ENCODE data around the gene PDE1C.

The PDE1C gene

DNA sequence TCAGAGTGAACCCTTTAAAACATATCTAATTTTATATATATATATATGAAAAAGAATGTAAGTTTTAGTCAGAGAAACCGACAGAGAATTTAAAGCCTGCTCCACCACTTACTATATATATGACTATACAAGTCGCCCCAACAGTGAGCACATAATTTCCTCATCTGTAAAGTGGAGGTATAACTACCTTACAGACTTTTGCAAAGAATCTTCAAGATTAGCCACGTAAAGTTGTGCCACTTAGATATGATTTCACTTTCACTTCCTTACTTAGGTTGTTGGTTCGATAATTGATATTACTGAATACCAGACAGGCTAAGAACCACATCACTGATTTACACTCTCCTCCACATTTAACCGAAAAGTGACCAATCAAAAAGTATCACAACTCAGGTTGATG is 94.7 kb downstream of the PDE1C start:
- Histone ChIP-seq H3K9ac (ENCODE audit: low read depth, low read length) (no peak overlapping the region), H3K36me3 (ENCODE audit: insufficient read depth, low read length) (no peaks in the 10 kb centered on the region), H3K4me1 (ENCODE audit: insufficient read depth, low read length) (no peaks in the 10 kb centered on the region), H3K9me3 (ENCODE audit: control insufficient read depth, insufficient read depth, low read length) (peaks cover 5% of the 10 kb centered on the region; the same call in 1 of the 2 replicates)

DNA sequence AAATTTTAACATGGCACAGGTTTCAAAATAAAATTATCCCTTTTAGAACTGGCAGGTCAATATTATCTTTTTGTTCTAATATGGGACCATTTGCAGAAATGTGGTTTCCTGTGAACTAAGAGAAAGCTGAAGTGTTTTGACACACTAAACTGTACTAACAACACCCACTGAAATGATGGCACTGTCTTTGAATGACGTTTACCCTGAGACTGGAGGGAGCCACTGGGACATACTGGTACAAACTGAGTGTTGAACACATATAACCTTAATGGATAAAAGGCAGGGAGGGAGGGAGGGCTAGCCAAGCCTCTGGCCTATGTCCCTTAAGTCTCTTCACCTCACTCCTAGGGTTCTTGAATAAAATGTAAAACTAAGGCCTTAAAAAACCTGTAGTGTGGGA is 95.9 kb downstream of the PDE1C start:
- Histone ChIP-seq H3K4me1 (ENCODE audit: insufficient read depth, low read length) (no peaks in the 10 kb centered on the region), H3K9me3 (ENCODE audit: control insufficient read depth, insufficient read depth, low read length) (peaks cover 5% of the 10 kb centered on the region; the same call in 1 of the 2 replicates), H3K36me3 (ENCODE audit: insufficient read depth, low read length) (no peaks in the 10 kb centered on the region), H3K9ac (ENCODE audit: low read depth, low read length) (no peak overlapping the region)

DNA sequence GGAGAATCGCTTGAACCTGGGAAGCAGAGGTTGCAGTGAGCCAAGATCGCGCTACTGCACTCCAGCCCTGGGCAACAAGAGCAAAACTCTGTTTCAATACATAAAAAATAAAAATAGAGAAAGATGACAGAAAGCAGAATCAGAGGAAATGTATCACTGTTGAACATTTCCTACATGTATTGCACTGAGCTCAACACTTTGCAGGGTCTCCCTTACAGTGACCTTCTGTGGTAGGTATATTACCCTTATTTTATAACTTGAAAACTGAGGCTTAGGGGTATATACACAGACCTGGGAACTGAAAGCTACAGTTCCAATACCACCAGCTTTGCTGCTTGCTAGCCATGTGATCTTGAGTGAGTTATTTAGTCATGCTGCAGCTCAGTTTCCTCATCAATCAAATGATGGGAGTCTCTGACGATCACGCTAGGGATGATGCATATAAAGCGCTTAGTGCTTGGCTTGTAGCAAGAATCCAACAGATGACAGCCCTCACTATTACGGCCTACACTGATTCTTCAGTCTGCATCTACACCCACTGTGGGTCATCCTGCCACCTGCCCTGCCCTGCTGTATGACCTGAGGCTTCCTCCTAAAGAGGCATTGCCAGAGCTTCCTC is 99.0 kb downstream of the PDE1C start:
- Histone ChIP-seq H3K9me3 (ENCODE audit: control insufficient read depth, insufficient read depth, low read length) (no peaks in the 10 kb centered on the region), H3K4me1 (ENCODE audit: insufficient read depth, low read length) (no peaks in the 10 kb centered on the region), H3K9ac (ENCODE audit: low read depth, low read length) (no peak overlapping the region), H3K36me3 (ENCODE audit: insufficient read depth, low read length) (no peaks in the 10 kb centered on the region)

DNA sequence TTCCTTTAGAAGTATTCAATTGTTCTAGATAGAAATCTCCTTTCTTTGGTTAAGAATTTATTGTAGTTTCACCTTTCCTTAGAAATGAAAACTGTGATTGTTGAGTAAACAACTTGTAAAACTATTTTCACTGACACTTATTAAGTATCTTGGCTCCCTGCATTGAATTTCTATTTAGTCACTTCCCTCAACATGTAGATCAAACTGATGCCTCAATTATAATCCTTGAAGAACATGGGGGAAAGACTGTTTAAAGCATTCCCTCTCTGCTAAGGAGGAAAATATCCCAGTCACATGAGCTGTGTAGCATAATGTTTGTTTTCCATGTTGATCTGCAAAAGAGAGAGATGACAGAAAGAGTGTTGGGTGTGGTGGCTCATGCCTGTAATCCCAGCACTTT is 99.7 kb downstream of the PDE1C start:
- Histone ChIP-seq H3K4me1 (ENCODE audit: insufficient read depth, low read length) (no peaks in the 10 kb centered on the region), H3K9ac (ENCODE audit: low read depth, low read length) (no peak overlapping the region), H3K36me3 (ENCODE audit: insufficient read depth, low read length) (no peaks in the 10 kb centered on the region), H3K9me3 (ENCODE audit: control insufficient read depth, insufficient read depth, low read length) (no peaks in the 10 kb centered on the region)

DNA sequence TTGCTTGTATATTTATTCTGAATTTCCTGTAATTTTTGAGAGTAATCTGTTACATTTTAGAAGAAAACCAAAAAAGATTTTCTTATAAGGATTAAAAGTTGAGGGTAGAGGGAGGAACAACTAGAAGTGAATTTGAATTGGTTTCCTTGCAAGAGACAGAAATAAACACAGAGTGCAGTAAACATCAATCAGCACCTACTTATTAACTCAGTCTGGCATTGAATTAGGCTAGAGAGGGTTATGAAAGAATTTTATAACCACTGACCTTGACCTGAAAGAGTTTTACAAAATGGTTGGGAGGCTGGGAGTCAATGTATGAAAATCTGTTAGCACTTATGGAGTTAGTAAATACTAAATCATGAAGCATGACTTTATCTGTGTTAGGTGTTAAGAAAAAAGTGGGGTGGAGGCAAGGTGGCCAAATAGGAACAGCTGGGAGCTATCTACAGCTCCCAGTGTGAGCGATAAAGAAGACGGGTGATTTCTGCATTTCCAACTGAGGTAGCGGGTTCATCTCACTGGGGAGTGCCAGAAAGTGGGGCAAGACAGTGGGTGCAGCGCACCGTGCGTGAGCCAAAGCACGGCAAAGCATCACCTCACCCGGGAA is 106.5 kb downstream of the PDE1C start:
- no peaks in the 10 kb centered on the region for H3K9me3 ChIP-seq (ENCODE audit: control insufficient read depth, insufficient read depth, low read length)
- H3K4me1 ChIP-seq (ENCODE audit: insufficient read depth, low read length) = no peaks in the 10 kb centered on the region
- no peak overlapping the region for H3K9ac ChIP-seq (ENCODE audit: low read depth, low read length)
- no peaks in the 10 kb centered on the region for H3K36me3 ChIP-seq (ENCODE audit: insufficient read depth, low read length)

DNA sequence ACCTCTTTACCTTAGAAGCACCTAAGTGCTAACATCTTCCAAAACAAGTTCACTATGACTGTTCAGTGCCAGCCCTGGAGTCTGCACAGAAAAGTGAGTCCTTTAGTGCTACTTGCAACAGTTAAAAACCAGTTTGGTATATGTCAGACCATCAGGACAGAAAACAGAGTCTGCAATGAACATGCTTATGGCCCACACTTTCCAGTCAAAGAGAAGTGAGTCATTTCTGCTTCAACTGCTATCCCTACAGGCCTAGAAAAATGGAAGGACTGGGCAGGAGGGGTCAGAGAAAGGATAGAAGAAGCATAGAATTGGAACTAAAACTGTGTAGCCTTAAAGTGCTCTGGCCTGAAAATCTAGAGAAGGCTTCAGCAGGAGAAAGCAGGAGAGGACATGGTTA is 108.0 kb downstream of the PDE1C start:
- Histone ChIP-seq H3K9ac (ENCODE audit: low read depth, low read length) (no peak overlapping the region), H3K9me3 (ENCODE audit: control insufficient read depth, insufficient read depth, low read length) (no peaks in the 10 kb centered on the region), H3K36me3 (ENCODE audit: insufficient read depth, low read length) (no peaks in the 10 kb centered on the region), H3K4me1 (ENCODE audit: insufficient read depth, low read length) (peaks cover 5% of the 10 kb centered on the region; the same call in 1 of the 2 replicates)

DNA sequence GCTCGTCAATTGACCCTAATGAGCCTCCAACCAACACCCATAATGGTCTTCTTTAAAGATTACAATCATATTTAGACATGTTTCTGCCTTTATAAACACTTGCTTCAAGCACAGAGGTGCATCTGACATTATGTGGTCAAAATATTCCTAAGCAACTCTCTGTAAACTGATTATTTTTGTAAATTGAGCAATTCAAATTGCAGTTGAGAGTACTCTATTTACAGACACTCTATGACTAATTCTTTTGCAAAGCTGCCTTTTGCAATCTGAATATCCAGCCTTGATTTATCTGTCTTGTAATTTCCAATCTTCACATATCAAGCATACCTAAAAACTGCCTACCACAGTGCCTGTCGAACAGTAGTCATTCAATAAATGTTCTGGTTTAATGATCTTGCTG is 112.0 kb downstream of the PDE1C start:
- Histone ChIP-seq H3K4me1 (ENCODE audit: insufficient read depth, low read length) (peaks cover 7% of the 10 kb centered on the region; the same call in 1 of the 2 replicates), H3K9ac (ENCODE audit: low read depth, low read length) (no peak overlapping the region), H3K9me3 (ENCODE audit: control insufficient read depth, insufficient read depth, low read length) (no peaks in the 10 kb centered on the region)

DNA sequence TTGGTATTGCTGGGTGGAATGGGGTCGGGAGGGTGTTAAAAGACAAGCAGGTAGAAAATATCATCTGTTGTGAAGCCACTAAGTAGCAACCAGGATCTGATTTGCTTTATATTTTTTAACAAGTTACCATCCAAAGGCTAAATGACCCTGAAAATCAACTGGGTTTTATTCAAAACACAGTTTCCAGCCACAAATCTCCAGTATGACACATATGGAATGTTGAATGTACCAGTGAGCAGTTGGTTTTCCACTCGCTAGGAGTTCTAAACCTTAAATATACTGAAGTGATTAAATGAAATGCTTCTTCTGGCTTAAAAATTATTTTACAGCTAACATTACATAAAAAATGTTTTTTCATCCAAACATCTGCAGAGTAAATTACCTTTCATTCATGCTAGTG is 112.5 kb downstream of the PDE1C start:
- Histone ChIP-seq H3K9me3 (ENCODE audit: control insufficient read depth, insufficient read depth, low read length) (no peaks in the 10 kb centered on the region), H3K36me3 (ENCODE audit: insufficient read depth, low read length) (no peaks in the 10 kb centered on the region), H3K4me1 (ENCODE audit: insufficient read depth, low read length) (peaks cover 7% of the 10 kb centered on the region; the same call in 1 of the 2 replicates), H3K9ac (ENCODE audit: low read depth, low read length) (no peak overlapping the region)

More for the DNA sequence above, 112.0 kb downstream of the PDE1C start:
- no peaks in the 10 kb centered on the region for H3K36me3 ChIP-seq (ENCODE audit: insufficient read depth, low read length)

DNA sequence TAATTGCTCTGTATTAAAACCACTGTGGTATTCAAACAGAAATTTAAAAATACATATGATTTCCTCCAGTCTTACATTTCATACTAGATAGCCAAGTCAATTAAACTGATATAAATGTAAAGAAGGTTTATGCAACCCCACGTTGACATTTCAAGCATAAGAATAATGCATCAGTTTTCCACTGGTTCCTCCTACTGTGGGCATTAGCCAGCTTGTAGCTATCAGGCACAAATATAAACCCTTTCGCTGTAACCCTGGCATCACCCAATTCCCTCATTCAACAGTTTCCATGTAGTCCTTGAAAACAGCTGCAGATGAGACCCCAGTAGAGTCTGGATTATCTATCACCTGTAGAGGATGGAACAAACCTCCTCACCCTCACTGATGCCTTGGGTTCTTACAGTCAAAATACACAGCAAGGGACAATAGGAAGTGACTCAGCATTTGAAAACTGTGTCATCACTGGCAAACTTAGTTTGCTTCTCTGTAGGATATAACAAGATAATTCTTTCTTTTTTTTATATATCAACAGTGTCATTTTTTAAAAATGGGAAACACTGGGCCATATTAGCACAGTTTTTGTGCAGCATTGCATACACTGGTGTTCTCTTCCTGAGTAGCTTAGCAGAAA is 113.0 kb downstream of the PDE1C start:
- H3K36me3 ChIP-seq (ENCODE audit: insufficient read depth, low read length) = no peaks in the 10 kb centered on the region
- H3K9me3 ChIP-seq (ENCODE audit: control insufficient read depth, insufficient read depth, low read length) = no peaks in the 10 kb centered on the region
- H3K9ac ChIP-seq (ENCODE audit: low read depth, low read length) = no peak overlapping the region
- peaks cover 7% of the 10 kb centered on the region; the same call in 1 of the 2 replicates for H3K4me1 ChIP-seq (ENCODE audit: insufficient read depth, low read length)

DNA sequence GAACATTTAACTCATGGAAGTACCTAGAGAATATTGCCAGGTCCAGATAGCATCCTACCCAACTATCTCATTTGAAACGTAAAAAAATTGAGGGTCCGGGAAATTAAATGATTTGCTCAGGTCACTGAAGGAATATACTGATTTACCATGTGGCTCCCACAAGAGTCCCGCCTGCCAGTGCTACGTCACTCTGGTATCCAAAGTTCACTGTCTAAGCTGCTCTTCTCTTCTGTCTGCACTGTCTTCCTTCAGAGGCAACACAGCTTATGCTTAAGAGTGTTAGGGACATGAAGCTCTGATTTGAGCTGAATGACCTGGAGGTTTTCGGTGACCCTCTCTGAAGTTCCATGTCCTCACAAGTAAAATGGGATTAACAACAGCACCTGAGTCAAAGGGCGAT is 114.6 kb downstream of the PDE1C start:
- Histone ChIP-seq H3K9me3 (ENCODE audit: control insufficient read depth, insufficient read depth, low read length) (no peaks in the 10 kb centered on the region), H3K9ac (ENCODE audit: low read depth, low read length) (no peak overlapping the region), H3K36me3 (ENCODE audit: insufficient read depth, low read length) (no peaks in the 10 kb centered on the region), H3K4me1 (ENCODE audit: insufficient read depth, low read length) (peaks cover 7% of the 10 kb centered on the region; the same call in 1 of the 2 replicates)

DNA sequence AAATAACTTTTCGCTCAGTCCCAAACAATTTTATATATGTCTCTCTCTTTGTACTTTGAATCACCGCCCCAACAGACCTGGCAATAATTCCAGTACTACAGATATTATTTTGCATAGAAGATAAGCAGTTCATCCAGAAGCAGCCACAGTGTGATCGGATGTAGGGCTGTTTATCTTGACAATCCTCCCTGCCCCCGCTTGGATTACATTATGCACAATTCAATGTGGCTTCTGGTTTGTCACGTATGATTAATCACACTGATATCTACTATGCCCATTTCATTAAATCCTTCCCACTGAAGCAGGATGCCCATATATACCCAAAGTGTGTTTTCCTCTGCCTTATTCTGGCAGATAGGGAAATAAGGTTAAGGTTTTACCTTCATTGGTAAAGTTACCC is 115.2 kb downstream of the PDE1C start:
- Histone ChIP-seq H3K9me3 (ENCODE audit: control insufficient read depth, insufficient read depth, low read length) (no peaks in the 10 kb centered on the region), H3K4me1 (ENCODE audit: insufficient read depth, low read length) (peaks cover 7% of the 10 kb centered on the region; the same call in 1 of the 2 replicates), H3K9ac (ENCODE audit: low read depth, low read length) (no peak overlapping the region), H3K36me3 (ENCODE audit: insufficient read depth, low read length) (no peaks in the 10 kb centered on the region)

DNA sequence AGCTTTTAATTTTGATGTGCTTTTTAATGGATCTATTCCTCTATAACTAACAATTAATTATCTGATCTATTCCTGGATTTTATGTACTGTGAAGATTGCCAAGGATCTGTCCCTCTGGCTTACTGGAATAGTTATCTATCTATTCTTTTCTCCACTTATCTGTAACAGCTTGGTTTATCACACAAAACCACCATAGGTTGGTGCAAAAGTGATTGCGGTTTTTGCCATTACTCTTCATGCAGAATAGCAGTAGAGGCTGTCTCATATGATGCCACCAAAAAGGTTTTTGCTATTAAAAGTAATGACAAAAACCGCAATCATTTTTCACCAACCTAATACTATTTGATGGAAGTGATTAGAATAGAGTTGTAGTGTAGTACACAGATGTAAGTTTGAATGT is 115.7 kb downstream of the PDE1C start:
- Histone ChIP-seq H3K9ac (ENCODE audit: low read depth, low read length) (no peak overlapping the region), H3K4me1 (ENCODE audit: insufficient read depth, low read length) (peaks cover 7% of the 10 kb centered on the region; the same call in 1 of the 2 replicates), H3K9me3 (ENCODE audit: control insufficient read depth, insufficient read depth, low read length) (no peaks in the 10 kb centered on the region), H3K36me3 (ENCODE audit: insufficient read depth, low read length) (no peaks in the 10 kb centered on the region)

DNA sequence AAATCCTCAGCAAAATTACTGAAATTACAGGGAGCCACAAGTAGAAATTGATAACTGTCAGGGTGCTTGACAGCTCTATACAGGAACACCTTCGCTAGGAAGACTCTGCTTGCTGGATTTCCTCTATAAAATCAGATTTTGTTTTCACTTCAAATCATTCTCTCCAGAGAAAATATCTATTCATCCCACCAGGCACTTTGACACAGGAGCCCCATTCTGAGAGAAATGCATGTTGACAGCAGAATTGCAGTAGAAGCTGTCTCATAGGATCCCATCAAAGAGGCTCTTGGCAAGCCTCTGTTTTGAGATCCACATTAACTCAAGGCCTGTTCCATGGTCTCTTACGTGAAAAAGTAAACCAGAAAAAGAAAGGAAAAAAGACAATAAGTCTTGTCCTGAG is 116.8 kb downstream of the PDE1C start:
- Histone ChIP-seq H3K36me3 (ENCODE audit: insufficient read depth, low read length) (no peaks in the 10 kb centered on the region), H3K4me1 (ENCODE audit: insufficient read depth, low read length) (peaks cover 7% of the 10 kb centered on the region; the same call in 1 of the 2 replicates), H3K9me3 (ENCODE audit: control insufficient read depth, insufficient read depth, low read length) (no peaks in the 10 kb centered on the region), H3K9ac (ENCODE audit: low read depth, low read length) (no peak overlapping the region)

DNA sequence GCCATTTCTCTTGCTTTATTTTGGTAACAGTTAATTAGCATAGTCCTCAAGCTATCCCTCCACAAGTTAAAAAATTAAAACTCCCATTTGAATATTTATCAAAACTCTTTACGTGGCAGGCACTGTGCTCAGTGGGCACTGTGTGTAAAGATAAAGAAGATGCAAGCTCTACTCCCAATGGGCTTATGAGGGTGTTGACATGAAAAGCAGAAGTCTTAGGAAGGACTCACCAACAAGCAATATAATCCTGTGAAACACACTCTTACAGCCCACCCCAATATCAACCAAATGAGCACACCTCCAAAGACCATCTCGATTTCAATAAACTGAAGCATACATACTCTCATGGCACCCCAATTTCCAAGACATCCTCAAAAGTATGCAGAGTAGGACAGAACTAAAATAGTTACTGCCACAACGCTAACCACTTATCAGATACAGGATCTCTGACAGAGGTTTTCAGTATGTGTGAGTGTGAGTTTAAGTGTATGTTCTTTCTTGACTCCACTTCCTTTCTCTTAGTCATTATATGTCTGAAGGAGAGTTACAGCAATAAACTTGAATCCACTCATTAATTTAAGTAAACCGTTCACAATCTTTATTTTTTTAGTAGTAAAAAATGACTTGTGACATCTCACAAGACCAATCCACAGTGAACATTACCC is 120.0 kb downstream of the PDE1C start:
- Histone ChIP-seq H3K4me1 (ENCODE audit: insufficient read depth, low read length) (no peaks in the 10 kb centered on the region), H3K9me3 (ENCODE audit: control insufficient read depth, insufficient read depth, low read length) (peaks cover 2% of the 10 kb centered on the region; the same call in 1 of the 2 replicates), H3K36me3 (ENCODE audit: insufficient read depth, low read length) (no peaks in the 10 kb centered on the region), H3K9ac (ENCODE audit: low read depth, low read length) (no peak overlapping the region)
